ENCODE results near the gene PCSK5. TPM values are rescaled to one million over a fixed set of nuclear protein-coding genes. Genes with fewer than 3 reads are reported as not detected.
"Not testable (repeated sequence)": the region's sequence is repeated elsewhere in the genome, so short reads cannot be mapped to it uniquely, and the experiment has no call there.

The PCSK5 gene
- total RNA-seq, 1 experiment from 2014 or later, result 6.9 TPM

- Histone ChIP-seq H3K27me3 (ENCODE audit: insufficient read depth, low read length) (no peaks in the 10 kb centered on the region), H3K9ac (ENCODE audit: low read length) (no peak overlapping the region), H3K4me2 (ENCODE audit: low read length) (no peak overlapping the region), H3K27ac (ENCODE audit: low read depth, low read length) (no peak overlapping the region), H3K79me2 (ENCODE audit: insufficient read depth, low read length) (no peaks in the 10 kb centered on the region), H4K20me1 (ENCODE audit: insufficient read depth) (no peaks in the 10 kb centered on the region), H3K9me3 (ENCODE audit: control insufficient read depth in 1 of 2, insufficient read depth in 1 of 2, low read depth in 1 of 2, low read length in 2 of 2) (no peaks in the 10 kb centered on the region), H2AFZ (ENCODE audit: low read depth, low read length, poor library complexity, severe bottlenecking) (no peak overlapping the region), H3K36me3 (ENCODE audit: control insufficient read depth in 1 of 2, insufficient read depth in 2 of 2, low read length in 2 of 2) (no peaks in the 10 kb centered on the region), H3K4me3 (replicated peaks in 1 of 2; ENCODE audit: low read depth in 1 of 2, low read length in 2 of 2) (no peak overlapping the region), H3K4me1 (ENCODE audit: control insufficient read depth in 1 of 2, insufficient read depth in 2 of 2, low read length in 2 of 2) (peaks cover 7 to 23% of the 10 kb centered on the region in 2 experiments; a peak in 3 of 4 replicates), H3K9me2 (ENCODE audit: insufficient read depth) (no peaks in the 10 kb centered on the region)
- intact Hi-C loops (cut with micrococcal nuclease), result no loop called here
- POLR2A ChIA-PET, result no interaction called here
- ATAC-seq, result no peak
- TF ChIP-seq RAD21 (IDR thresholded peaks at IDR 0.05; ENCODE audit: low read depth), result no peak
- TF ChIP-seq ZNF274 (IDR thresholded peaks at IDR 0.05; ENCODE audit: low read depth, low read length), result no peak
- no peak for TF ChIP-seq SRF (IDR thresholded peaks at IDR 0.05; ENCODE audit: low read depth)
- TF ChIP-seq EZH2phosphoT487 (IDR thresholded peaks at IDR 0.05; ENCODE audit: borderline replicate concordance), result no peak
- no peak for TF ChIP-seq SIN3A (IDR thresholded peaks at IDR 0.05; ENCODE audit: low read depth)
- TF ChIP-seq FOSL1 (IDR thresholded peaks at IDR 0.05; ENCODE audit: low read depth), result no peak
- no peak for TF ChIP-seq POLR2A (IDR thresholded peaks at IDR 0.05; ENCODE audit: borderline replicate concordance, extremely low read depth, insufficient read depth, insufficient read length)
- TF ChIP-seq JUND (IDR thresholded peaks at IDR 0.05), result no peak
- no peak for TF ChIP-seq SP1 (IDR thresholded peaks at IDR 0.05; ENCODE audit: low read depth)
- TF ChIP-seq REST (IDR thresholded peaks at IDR 0.05; ENCODE audit: low read depth), result no peak
- no peak for TF ChIP-seq CEBPB (IDR thresholded peaks at IDR 0.05; ENCODE audit: low read depth)
- no peak for TF ChIP-seq ZBTB33 (IDR thresholded peaks at IDR 0.05; ENCODE audit: extremely low read depth, insufficient replicate concordance, low read length)
- no peak for TF ChIP-seq POLR2AphosphoS5 (IDR thresholded peaks at IDR 0.05; ENCODE audit: low read depth, low read length)
- no peak for TF ChIP-seq CTCF (IDR thresholded peaks at IDR 0.05 in 2 of 3, conservative IDR thresholded peaks at IDR 0.05 in 1 of 3; ENCODE audit: borderline replicate concordance in 1 of 3, insufficient read depth in 1 of 3, low read depth in 2 of 3, low read length in 2 of 3)
- no peak for TF ChIP-seq ATF3 (IDR thresholded peaks at IDR 0.05)
- RAD21 ChIA-PET (ENCODE audit: low non-redundant PET in 1 of 2, low total read pairs in 2 of 2, uncharacterized antibody in 2 of 2, unreplicated experiment in 2 of 2), result no interaction called here
- no peak for DNase-seq (ENCODE audit: low read depth, low spot score)
- CTCF ChIA-PET, result no interaction called here
- BruUV-seq (replicated peaks), result no TSS peak
Measured at GRCh38 chr9:75962662-75963036, 72.2 kb downstream of the PCSK5 start.

GRCh38 chr9:75963321-75963720 is 72.8 kb downstream of the PCSK5 start:
- ATAC-seq; H3K4me2 ChIP-seq (ENCODE audit: low read length); H3K9ac ChIP-seq (ENCODE audit: low read length); intact Hi-C loops (cut with micrococcal nuclease); DNase-seq (ENCODE audit: low read depth, low spot score); H3K27me3 ChIP-seq (ENCODE audit: insufficient read depth, low read length); H2AFZ ChIP-seq (ENCODE audit: low read depth, low read length, poor library complexity, severe bottlenecking); H4K20me1 ChIP-seq (ENCODE audit: insufficient read depth); H3K4me3 ChIP-seq (replicated peaks in 1 of 2; ENCODE audit: low read depth in 1 of 2, low read length in 2 of 2); BruUV-seq (replicated peaks); H3K27ac ChIP-seq (ENCODE audit: low read depth, low read length); POLR2A ChIA-PET; H3K9me2 ChIP-seq (ENCODE audit: insufficient read depth); H3K9me3 ChIP-seq (ENCODE audit: control insufficient read depth in 1 of 2, insufficient read depth in 1 of 2, low read depth in 1 of 2, low read length in 2 of 2); H3K36me3 ChIP-seq (ENCODE audit: control insufficient read depth in 1 of 2, insufficient read depth in 2 of 2, low read length in 2 of 2); H3K79me2 ChIP-seq (ENCODE audit: insufficient read depth, low read length); CTCF ChIA-PET; RAD21 ChIA-PET (ENCODE audit: low non-redundant PET in 1 of 2, low total read pairs in 2 of 2, uncharacterized antibody in 2 of 2, unreplicated experiment in 2 of 2): not testable (repeated sequence)
- peaks cover 7 to 23% of the 10 kb centered on the region in 2 experiments; a peak in 3 of 4 replicates for H3K4me1 ChIP-seq (ENCODE audit: control insufficient read depth in 1 of 2, insufficient read depth in 2 of 2, low read length in 2 of 2)
